ENCODE data around the gene G3BP1. TPM values are rescaled to one million over a fixed set of nuclear protein-coding genes. Genes with fewer than 3 reads are reported as not detected.

Gene G3BP1
- total RNA-seq, 4 donors from 2014 or later, result 99.8 to 119 (median 109) TPM

DNA sequence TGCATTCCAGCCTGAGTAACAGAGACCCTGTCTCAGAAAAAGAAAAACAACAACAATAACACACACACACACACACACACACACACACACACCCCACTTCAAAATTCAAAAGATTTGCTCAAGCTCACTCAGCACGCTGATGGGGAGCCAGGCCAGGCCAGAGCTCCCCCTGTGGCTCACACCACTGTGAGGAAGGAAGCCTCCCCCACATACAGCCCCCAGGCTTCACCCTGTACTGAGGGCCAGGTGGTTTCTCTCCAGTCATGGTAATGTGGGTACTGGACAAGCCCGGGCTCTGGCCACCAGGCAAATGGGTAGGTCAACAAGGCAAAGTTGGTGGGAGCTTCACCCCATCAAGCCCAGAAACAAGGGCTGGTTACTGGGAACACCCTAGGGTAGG, 32.4 kb upstream of the G3BP1 start:
- no peak for DNase-seq
- intact Hi-C loops (cut with DNase I), result no loop called here
- peak overlapping the region; percentile 12 to 80 (median 68) for H3K27ac ChIP-seq
- TF ChIP-seq POLR2A (IDR thresholded peaks at IDR 0.05), result no peak
- TF ChIP-seq, protein P1, sequence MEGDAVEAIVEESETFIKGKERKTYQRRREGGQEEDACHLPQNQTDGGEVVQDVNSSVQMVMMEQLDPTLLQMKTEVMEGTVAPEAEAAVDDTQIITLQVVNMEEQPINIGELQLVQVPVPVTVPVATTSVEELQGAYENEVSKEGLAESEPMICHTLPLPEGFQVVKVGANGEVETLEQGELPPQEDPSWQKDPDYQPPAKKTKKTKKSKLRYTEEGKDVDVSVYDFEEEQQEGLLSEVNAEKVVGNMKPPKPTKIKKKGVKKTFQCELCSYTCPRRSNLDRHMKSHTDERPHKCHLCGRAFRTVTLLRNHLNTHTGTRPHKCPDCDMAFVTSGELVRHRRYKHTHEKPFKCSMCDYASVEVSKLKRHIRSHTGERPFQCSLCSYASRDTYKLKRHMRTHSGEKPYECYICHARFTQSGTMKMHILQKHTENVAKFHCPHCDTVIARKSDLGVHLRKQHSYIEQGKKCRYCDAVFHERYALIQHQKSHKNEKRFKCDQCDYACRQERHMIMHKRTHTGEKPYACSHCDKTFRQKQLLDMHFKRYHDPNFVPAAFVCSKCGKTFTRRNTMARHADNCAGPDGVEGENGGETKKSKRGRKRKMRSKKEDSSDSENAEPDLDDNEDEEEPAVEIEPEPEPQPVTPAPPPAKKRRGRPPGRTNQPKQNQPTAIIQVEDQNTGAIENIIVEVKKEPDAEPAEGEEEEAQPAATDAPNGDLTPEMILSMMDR (IDR thresholded peaks at IDR 0.05), result no peak
- peaks cover 9 to 38% (median 20%) of the 10 kb centered on the region in 3 donors for H3K4me1 ChIP-seq
- H3K27me3 ChIP-seq, result no peaks in the 10 kb centered on the region
- H3K36me3 ChIP-seq, result peaks cover 0 to 26% (median 0%) of the 10 kb centered on the region in 3 donors
- H3K4me3 ChIP-seq, result no peak overlapping the region
- WGBS, 2 donors, result 80% methylated on average over 1 to 2 of the region's 2 CpGs
- H3K9me3 ChIP-seq, result no peaks in the 10 kb centered on the region

DNA sequence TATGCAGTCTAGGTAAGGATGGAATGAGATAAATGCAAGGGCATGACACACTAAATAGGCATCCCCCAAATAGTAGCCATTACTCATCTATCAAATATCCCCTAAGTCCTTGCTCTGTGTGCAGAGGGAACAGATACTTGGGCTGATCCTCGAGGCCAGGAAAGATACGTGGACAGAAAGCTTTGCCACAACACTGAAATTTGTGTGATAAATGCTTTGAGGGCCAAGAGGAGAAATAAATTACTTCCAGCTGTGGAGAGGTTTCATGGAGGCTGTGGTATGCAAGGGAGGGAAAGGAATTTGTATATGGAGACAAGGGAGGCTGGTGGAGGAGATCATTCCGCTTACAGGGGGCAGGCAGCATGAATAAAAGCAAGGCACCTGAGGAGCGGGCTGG, 31.8 kb upstream of the G3BP1 start:
- Histone ChIP-seq H3K36me3 (peaks cover 0 to 31% (median 0%) of the 10 kb centered on the region in 3 donors), H3K9me3 (no peaks in the 10 kb centered on the region), H3K4me1 (peaks cover 12 to 43% (median 23%) of the 10 kb centered on the region in 3 donors), H3K27me3 (no peaks in the 10 kb centered on the region), H3K4me3 (peak overlapping the region in 1 of 4 donors; percentile 10), H3K27ac (peak overlapping the region in 3 of 4 donors; percentile 59 to 80 (median 78))
- 56 to 65% methylated on average over 4 of the region's 4 CpGs for WGBS, 2 donors
- TF ChIP-seq, protein P1 (IDR thresholded peaks at IDR 0.05), result no peak
- no peak for TF ChIP-seq POLR2A (IDR thresholded peaks at IDR 0.05)
- no peak for DNase-seq
- intact Hi-C loops (cut with DNase I), result loop anchor here (5.0 to 10.0 kb wide), 2 partner anchors 78 to 295 kb away; partner anchors contain the start of gene SLC36A1

DNA sequence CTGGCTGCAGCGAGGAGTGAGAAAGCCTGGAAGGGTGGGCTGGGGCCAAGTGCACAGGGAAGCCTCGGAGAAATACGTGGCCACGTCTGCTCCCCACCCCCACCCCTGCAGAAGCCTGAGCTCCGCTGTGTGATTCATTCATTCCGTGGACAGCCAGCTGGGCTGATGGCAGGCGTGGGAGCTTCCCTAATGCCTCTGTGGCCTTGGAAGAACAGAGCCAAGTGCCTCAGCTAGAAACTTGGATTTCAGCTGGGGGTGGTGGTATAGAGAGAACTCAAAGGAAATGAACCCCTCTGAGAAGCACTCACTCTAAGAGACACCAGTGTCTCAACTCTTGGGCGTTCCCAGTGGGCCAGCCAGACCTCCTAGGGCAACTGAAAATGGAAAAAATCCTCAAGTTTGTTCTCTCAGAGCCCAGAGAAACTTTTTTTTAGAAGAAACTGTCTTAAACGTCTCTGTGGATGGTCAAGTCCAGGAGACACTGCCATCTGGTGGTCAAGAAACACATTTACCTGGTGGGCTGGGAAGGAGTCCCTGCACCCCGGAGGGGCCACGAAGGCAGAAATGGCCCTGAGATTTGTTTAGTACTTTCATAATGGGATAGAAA, 31.3 kb upstream of the G3BP1 start:
- WGBS, 2 donors, result 15 to 16% methylated on average over 10 of the region's 11 CpGs
- peak overlapping the region in 1 of 4 donors; percentile 10 for H3K4me3 ChIP-seq
- peak overlapping the region; percentile 51 to 80 (median 68) for H3K27ac ChIP-seq

DNA sequence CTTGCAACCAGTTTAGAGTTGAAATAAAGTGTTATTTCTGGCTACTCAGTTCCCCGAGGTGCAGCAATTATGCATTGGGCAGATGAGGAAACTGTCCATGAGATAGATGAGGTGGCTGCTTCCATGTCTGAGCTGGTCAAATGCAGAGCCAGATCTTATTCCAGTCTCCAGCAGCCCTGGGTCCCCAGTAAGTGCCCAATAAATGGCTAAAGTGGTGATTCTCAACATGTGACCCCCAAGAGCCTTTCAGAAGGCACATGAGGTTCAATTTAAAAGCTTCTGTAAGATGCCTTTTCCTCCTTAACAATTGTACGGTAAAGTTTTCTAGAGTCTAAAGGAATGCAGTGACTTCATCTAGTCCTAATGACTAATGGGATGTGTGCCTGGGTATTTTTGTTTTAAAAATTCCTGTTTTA, 30.8 kb upstream of the G3BP1 start:
- TF ChIP-seq, protein P1 (IDR thresholded peaks at IDR 0.05), result no peak
- TF ChIP-seq POLR2A (IDR thresholded peaks at IDR 0.05), result no peak
- no peak for DNase-seq
- peak overlapping the region in 3 of 4 donors; percentile 59 to 80 (median 78) for H3K27ac ChIP-seq
- H3K9me3 ChIP-seq, result no peaks in the 10 kb centered on the region
- peak overlapping the region in 1 of 4 donors; percentile 10 for H3K4me3 ChIP-seq
- H3K4me1 ChIP-seq, result peaks cover 16 to 53% (median 33%) of the 10 kb centered on the region in 3 donors
- WGBS, 2 donors, result 35 to 46% methylated on average over 2 of the region's 2 CpGs
- no peaks in the 10 kb centered on the region for H3K27me3 ChIP-seq
- H3K36me3 ChIP-seq, result peaks cover 0 to 36% (median 0%) of the 10 kb centered on the region in 3 donors
- intact Hi-C loops (cut with DNase I), result loop anchor here (5.0 to 10.0 kb wide), 2 partner anchors 79 to 296 kb away; partner anchors contain the start of gene SLC36A1

More for the DNA sequence above, 31.3 kb upstream of the G3BP1 start:
- Histone ChIP-seq H3K27me3 (no peaks in the 10 kb centered on the region), H3K9me3 (no peaks in the 10 kb centered on the region), H3K4me1 (peaks cover 16 to 48% (median 28%) of the 10 kb centered on the region in 3 donors), H3K36me3 (peaks cover 0 to 32% (median 0%) of the 10 kb centered on the region in 3 donors)
- no peak for DNase-seq
- TF ChIP-seq, protein P1 (IDR thresholded peaks at IDR 0.05), result peak; percentile 78 to 93 (median 88)
- no peak for TF ChIP-seq POLR2A (IDR thresholded peaks at IDR 0.05)
- intact Hi-C loops (cut with DNase I), result loop anchor here (5.0 to 10.0 kb wide), 2 partner anchors 78 to 296 kb away; partner anchors contain the start of gene SLC36A1

All from esophagus squamous epithelium (tissue), 5 donors.